Caco-2 (cell line): Measurements from ENCODE around the gene CLDN9. TPM values are rescaled to one million over a fixed set of nuclear protein-coding genes. Genes with fewer than 3 reads are reported as not detected.

Experiments
- BruUV-seq: library from RNA; stranded (reverse); fragments of 400-500 nt; replicated peaks from 2 replicates; lab custom pipeline; 2021; lab: Mats Ljungman, UMichigan
- CTCF ChIA-PET: fragments of 300-600 bp; sonication (Branson Sonifier 250); formaldehyde crosslinking; loops from one replicate; lab custom pipeline; 2022; ENCODE audit warnings: antibody characterized with exemption; lab: Charles Lee
- POLR2A ChIA-PET: fragments of 300-600 bp; sonication (Branson Sonifier 250); formaldehyde crosslinking; loops from one replicate; lab custom pipeline; 2022; ENCODE audit warnings: antibody characterized with exemption; lab: Charles Lee
- DNase-seq, 2 experiments: peaks; one replicate each; pipeline versions ENCODE4 v3.0.0 to v3.0.0-alpha.2; 2020 to 2022
- H3K27me3 ChIP-seq: replicated peaks from 2 replicates; pipeline ENCODE4 v1.6.0; 2011; ENCODE audit warnings: low read length; ENCODE audit not compliant: control insufficient read depth, insufficient read depth
- H3K36me3 ChIP-seq: 2 replicates; pipeline ENCODE4 v1.5.1; 2011; ENCODE audit warnings: low read length; ENCODE audit not compliant: control insufficient read depth, insufficient read depth
- H3K4me1 ChIP-seq: fragments of 250-450 bp; sonication (Bioruptor Pico); 2 replicates; pipeline ENCODE4 v1.5.1; 2020; ENCODE audit warnings: mild to moderate bottlenecking
- H3K4me3 ChIP-seq: 2 replicates; pipeline ENCODE4 v1.5.1; 2011; ENCODE audit warnings: low read depth, mild to moderate bottlenecking, control low read depth, low read length
- H3K9me3 ChIP-seq: fragments of 250-450 bp; sonication (Bioruptor Pico); 2 replicates; pipeline ENCODE4 v1.5.1; 2020; ENCODE audit warnings: mild to moderate bottlenecking, moderate library complexity
- H3K27ac Mint-ChIP-seq: one replicate; pipeline ENCODE4 v1.8.0; 2022; ENCODE audit warnings: mixed read lengths; ENCODE audit not compliant: unreplicated experiment
- H3K27me3 Mint-ChIP-seq: one replicate; pipeline ENCODE4 v1.8.0; 2022; ENCODE audit warnings: mixed read lengths; ENCODE audit not compliant: insufficient read depth, unreplicated experiment
- H3K36me3 Mint-ChIP-seq: one replicate; pipeline ENCODE4 v1.8.0; 2022; ENCODE audit warnings: mild to moderate bottlenecking, mixed read lengths; ENCODE audit not compliant: insufficient read depth, unreplicated experiment
- H3K4me1 Mint-ChIP-seq: one replicate; pipeline ENCODE4 v1.8.0; 2022; ENCODE audit warnings: low read depth, mixed read lengths; ENCODE audit not compliant: unreplicated experiment
- H3K4me3 Mint-ChIP-seq: one replicate; pipeline ENCODE4 v1.8.0; 2022; ENCODE audit warnings: mild to moderate bottlenecking, moderate library complexity, mixed read lengths; ENCODE audit not compliant: unreplicated experiment
- H3K9me3 Mint-ChIP-seq: one replicate; pipeline ENCODE4 v1.8.0; 2022; ENCODE audit warnings: mixed read lengths; ENCODE audit not compliant: unreplicated experiment
- CTCF ChIP-seq, 2 experiments: fragments of 200-600 bp in 1 of 2; IDR thresholded peaks; 1 replicate in 1 of 2; 2 replicates in 1 of 2; pipeline versions ENCODE4 v1.5.1 to v1.8.0; 2011 to 2022; ENCODE audit warnings: antibody characterized with exemption in 1 of 2, control low read depth in 1 of 2, inconsistent platforms in 1 of 2, low read depth in 1 of 2, low read length in 1 of 2, mild to moderate bottlenecking in 1 of 2, moderate library complexity in 1 of 2; ENCODE audit not compliant: insufficient read depth in 1 of 2, severe bottlenecking in 1 of 2, unreplicated experiment in 1 of 2
- intact Hi-C: fragments of 100-400 bp; cut with micrococcal nuclease; formaldehyde crosslinking; loops from one replicate; pipeline ENCODE4 v1.10.0; 2022; ENCODE audit not compliant: unreplicated experiment
- total RNA-seq: library from RNA; stranded (reverse); gene quantifications from 2 replicates; pipeline ENCODE4 v1.2.3, GENCODE V29; 2022

The CLDN9 gene
- total RNA-seq, 1 experiment from 2014 or later = 0.79 TPM

GRCh38 chr16:3029491-3030221 lies 16.9 kb downstream of the CLDN9 start:
- peaks cover 6% of the 10 kb centered on the region for H3K36me3 ChIP-seq
- H3K9me3 ChIP-seq = no peaks in the 10 kb centered on the region
- Mint-ChIP-seq H3K27me3 (no peaks in the 10 kb centered on the region), H3K27ac (peak overlapping the region; percentile 57), H3K4me3 (peak overlapping the region; percentile 12), H3K4me1 (peaks cover 7% of the 10 kb centered on the region), H3K9me3 (no peaks in the 10 kb centered on the region), H3K36me3 (peaks cover 49% of the 10 kb centered on the region)
- intact Hi-C loops = no loop called here
- H3K4me3 ChIP-seq = no peak overlapping the region
- TF ChIP-seq CTCF (IDR thresholded peaks at IDR 0.05; ENCODE audit: insufficient read depth in 1 of 2, low read depth in 1 of 2, low read length in 1 of 2, severe bottlenecking in 1 of 2, unreplicated experiment in 1 of 2) = no peak
- no peak for DNase-seq
- ChIA-PET CTCF (interaction anchor here (2.5 to 2.9 kb wide), 3 partner anchors 8 to 100 kb away, joined by 14 to 33 read pairs (median 16); partner anchors contain the start of gene TNFRSF12A), POLR2A (no interaction called here)
- no TSS peak for BruUV-seq
- H3K27me3 ChIP-seq = no peaks in the 10 kb centered on the region
- peaks cover 7% of the 10 kb centered on the region for H3K4me1 ChIP-seq

DNA sequence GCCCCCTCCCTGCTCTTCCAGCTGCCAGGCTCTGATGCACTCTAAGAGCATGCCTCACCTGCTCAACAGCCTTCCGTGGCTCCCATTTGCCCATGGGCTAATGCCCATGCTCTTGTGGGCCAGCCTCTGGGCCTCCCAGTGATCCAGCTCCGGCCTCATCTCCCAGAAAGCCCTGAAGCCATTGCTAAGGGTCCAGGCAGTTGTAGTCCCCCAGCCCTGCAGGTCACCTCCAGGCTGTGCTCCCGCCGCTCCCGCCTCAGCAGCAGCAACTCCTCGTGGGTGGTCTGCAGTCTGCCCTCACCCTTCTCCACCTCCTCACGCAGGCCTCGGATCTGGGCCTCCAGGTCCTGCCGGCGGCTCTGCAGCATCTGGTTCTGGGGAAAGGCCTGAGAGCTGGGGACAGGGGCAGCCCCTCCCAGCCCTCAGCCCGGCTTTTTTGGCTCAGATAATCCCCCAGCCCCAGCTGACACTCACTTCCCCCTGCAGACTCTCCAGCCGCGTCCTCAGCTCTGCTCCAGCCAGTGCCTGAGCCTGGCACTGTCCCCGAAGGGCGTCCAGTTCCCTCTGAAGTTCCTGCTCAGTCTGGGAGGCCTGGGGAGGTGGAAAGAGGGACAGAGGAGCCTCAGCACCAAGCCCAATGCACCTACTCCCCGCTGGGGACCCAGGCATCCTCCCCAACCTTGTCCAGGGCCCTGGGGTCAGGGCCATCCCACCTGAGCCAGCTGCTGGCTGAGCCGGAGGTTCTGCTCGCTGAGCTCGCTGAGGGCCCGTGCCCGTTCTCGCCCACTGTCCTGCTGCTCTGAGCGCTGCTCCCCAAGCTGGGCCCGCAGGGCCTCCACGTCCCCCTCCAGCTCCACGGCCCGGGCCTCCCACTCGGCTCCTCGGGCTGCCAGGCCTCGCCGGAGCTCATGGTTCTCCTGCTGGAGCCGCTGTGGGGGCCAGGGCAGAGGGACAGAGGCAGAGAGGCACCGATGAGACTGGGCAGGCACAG lies 17.8 kb downstream of the CLDN9 start:
- no peaks in the 10 kb centered on the region for H3K27me3 Mint-ChIP-seq
- intact Hi-C loops = no loop called here
- TF ChIP-seq CTCF (IDR thresholded peaks at IDR 0.05; ENCODE audit: insufficient read depth in 1 of 2, low read depth in 1 of 2, low read length in 1 of 2, severe bottlenecking in 1 of 2, unreplicated experiment in 1 of 2) = no peak
- no TSS peak for BruUV-seq
- no peak overlapping the region for H3K4me3 ChIP-seq
- CTCF ChIA-PET = interaction anchor here (0.5 to 2.9 kb wide), 12 partner anchors 9 to 662 kb away, joined by 3 to 33 read pairs (median 6); partner anchors contain the start of genes TNFRSF12A and ZNF205
- H3K9me3 Mint-ChIP-seq = no peaks in the 10 kb centered on the region
- peaks cover 7% of the 10 kb centered on the region for H3K4me1 Mint-ChIP-seq
- H3K36me3 Mint-ChIP-seq = peaks cover 41% of the 10 kb centered on the region
- POLR2A ChIA-PET = no interaction called here
- H3K27me3 ChIP-seq = no peaks in the 10 kb centered on the region
- peaks cover 7% of the 10 kb centered on the region for H3K4me1 ChIP-seq
- no peaks in the 10 kb centered on the region for H3K9me3 ChIP-seq
- peak overlapping the region; percentile 12 for H3K4me3 Mint-ChIP-seq
- H3K27ac Mint-ChIP-seq = peak overlapping the region; percentile 57
- H3K36me3 ChIP-seq = peaks cover 6% of the 10 kb centered on the region
- DNase-seq = no peak

DNA sequence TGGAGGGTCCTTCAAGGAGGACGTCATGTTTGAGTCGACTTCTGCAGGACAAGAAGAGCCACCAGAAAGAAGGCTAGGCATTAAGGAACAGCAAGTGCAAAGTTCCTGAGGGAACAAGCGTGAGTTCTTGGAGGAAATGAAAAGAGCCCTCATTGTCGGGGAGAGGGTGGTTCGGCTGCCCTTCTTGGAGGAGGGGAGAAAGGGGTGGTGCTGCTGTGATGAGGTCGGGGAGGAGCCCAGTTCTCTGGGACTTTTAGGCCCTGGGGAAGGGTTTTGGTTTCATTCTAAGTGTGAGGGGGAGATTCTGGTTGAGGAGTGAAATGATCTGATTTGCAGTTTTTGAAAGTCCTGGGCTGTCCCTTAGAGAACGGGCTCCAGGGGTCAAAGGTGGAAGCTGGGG lies 19.9 kb downstream of the CLDN9 start:
- ChIA-PET CTCF (interaction anchor here (1.3 to 2.3 kb wide), 4 partner anchors 12 to 91 kb away, joined by 4 to 21 read pairs (median 8); no protein-coding TSS in a partner anchor), POLR2A (no interaction called here)
- H3K4me1 Mint-ChIP-seq = no peaks in the 10 kb centered on the region
- no peak for DNase-seq
- Histone ChIP-seq H3K9me3 (no peaks in the 10 kb centered on the region), H3K4me3 (no peak overlapping the region), H3K4me1 (peaks cover 7% of the 10 kb centered on the region), H3K27me3 (no peaks in the 10 kb centered on the region), H3K36me3 (0 out of 2 replicates have a peak, but pooled peaks cover 2% of the 10 kb centered on the region)
- intact Hi-C loops = no loop called here
- no peak overlapping the region for H3K27ac Mint-ChIP-seq
- H3K9me3 Mint-ChIP-seq = no peaks in the 10 kb centered on the region
- peaks cover 22% of the 10 kb centered on the region for H3K36me3 Mint-ChIP-seq
- TF ChIP-seq CTCF (IDR thresholded peaks at IDR 0.05; ENCODE audit: insufficient read depth in 1 of 2, low read depth in 1 of 2, low read length in 1 of 2, severe bottlenecking in 1 of 2, unreplicated experiment in 1 of 2) = no peak
- no peak overlapping the region for H3K4me3 Mint-ChIP-seq
- no peaks in the 10 kb centered on the region for H3K27me3 Mint-ChIP-seq
- BruUV-seq = no TSS peak
